ENCODE data around the gene TUBGCP6.
A peak's percentile ranks its signal among the peaks of the same experiment; 100 is the strongest.
"Not testable (repeated sequence)": the region's sequence is repeated elsewhere in the genome, so short reads cannot be mapped to it uniquely, and the experiment has no call there.

The TUBGCP6 gene

GRCh38 chr22:50173983-50174355 lies 70.9 kb downstream of the TUBGCP6 start:
- TF ChIP-seq ZNF274 (IDR thresholded peaks at IDR 0.05; ENCODE audit: low read depth, low read length): no peak
- H3K4me3 ChIP-seq (ENCODE audit: low read length): no peak overlapping the region

- no peak overlapping the region for H3K4me3 ChIP-seq (ENCODE audit: low read length)
- no peak for TF ChIP-seq ZNF274 (IDR thresholded peaks at IDR 0.05; ENCODE audit: low read depth, low read length)
These were observed 71.4 kb downstream of the TUBGCP6 start for GRCh38 chr22:50173311-50173982.

GRCh38 chr22:50171965-50172421 lies 72.8 kb downstream of the TUBGCP6 start:
- no peak overlapping the region for H3K4me3 ChIP-seq (ENCODE audit: low read length)
- no peak for TF ChIP-seq ZNF274 (IDR thresholded peaks at IDR 0.05; ENCODE audit: low read depth, low read length)

GRCh38 chr22:50171319-50171964 lies 73.4 kb downstream of the TUBGCP6 start:
- no peak for TF ChIP-seq ZNF274 (IDR thresholded peaks at IDR 0.05; ENCODE audit: low read depth, low read length)
- no peak overlapping the region for H3K4me3 ChIP-seq (ENCODE audit: low read length)

- no peak for TF ChIP-seq ZNF274 (IDR thresholded peaks at IDR 0.05; ENCODE audit: low read depth, low read length)
- peak within 1 kb of the TSS; percentile 52 for H3K4me3 ChIP-seq (ENCODE audit: low read length)
These were observed 74.1 kb downstream of the TUBGCP6 start, which contains the start of gene PANX2 for GRCh38 chr22:50170453-50171318. Gene PANX2 (plus strand): TSS chr22:50170731. CDS start chr22:50170731, 0 bp downstream.

GRCh38 chr22:50169774-50170341 lies 75.0 kb downstream of the TUBGCP6 start:
- no peak for TF ChIP-seq ZNF274 (IDR thresholded peaks at IDR 0.05; ENCODE audit: low read depth, low read length)
- peak overlapping the region; percentile 52 for H3K4me3 ChIP-seq (ENCODE audit: low read length)

- TF ChIP-seq ZNF274 (IDR thresholded peaks at IDR 0.05; ENCODE audit: low read depth, low read length): no peak
- H3K4me3 ChIP-seq (ENCODE audit: low read length): no peak overlapping the region
These were observed 75.6 kb downstream of the TUBGCP6 start for GRCh38 chr22:50169181-50169759.

GRCh38 chr22:50168490-50169180 lies 76.2 kb downstream of the TUBGCP6 start:
- H3K4me3 ChIP-seq (ENCODE audit: low read length): not testable (repeated sequence)

GRCh38 chr22:50167689-50168489 lies 76.9 kb downstream of the TUBGCP6 start:
- no peak overlapping the region for H3K4me3 ChIP-seq (ENCODE audit: low read length)
- TF ChIP-seq ZNF274 (IDR thresholded peaks at IDR 0.05; ENCODE audit: low read depth, low read length): no peak

All from GM08714 (cell line).